Spleen (tissue), 11 donors: Measurements from ENCODE around the gene TMEM94. TPM values are rescaled to one million over a fixed set of nuclear protein-coding genes. Genes with fewer than 3 reads are reported as not detected.

Experiments
- DNase-seq: peaks from one replicate; pipeline ENCODE4 v3.0.0-alpha.2; 2020
- H3K27ac ChIP-seq, 8 donors: fragments of 200-600 bp; sonication (generic) in 7 of 8; 1 replicate in 4 of 8; 2 replicates in 4 of 8; pipeline versions ENCODE4 v1.5.0 to v1.8.0; 2016 to 2021; ENCODE audit warnings: inconsistent platforms in 4 of 8, mild to moderate bottlenecking in 4 of 8, moderate library complexity in 1 of 8
- H3K27me3 ChIP-seq, 7 donors: fragments of 200-600 bp; sonication (generic) in 6 of 7; replicated peaks in 1 of 7; 1 replicate in 4 of 7; 2 replicates in 3 of 7; pipeline versions ENCODE4 v1.5.0 to v1.8.0; 2016 to 2021; ENCODE audit warnings: inconsistent platforms in 3 of 7, mild to moderate bottlenecking in 1 of 7
- H3K36me3 ChIP-seq, 6 donors: fragments of 200-600 bp; sonication (generic) in 5 of 6; 1 replicate in 4 of 6; 2 replicates in 2 of 6; pipeline versions ENCODE4 v1.5.0 to v1.8.0; 2016 to 2021; ENCODE audit warnings: inconsistent platforms in 2 of 6
- H3K4me1 ChIP-seq, 6 donors: fragments of 200-600 bp; sonication (generic) in 5 of 6; 1 replicate in 3 of 6; 2 replicates in 3 of 6; pipeline versions ENCODE4 v1.5.0 to v1.8.0; 2016 to 2021; ENCODE audit warnings: inconsistent platforms in 3 of 6
- H3K4me3 ChIP-seq, 8 donors: fragments of 200-600 bp; sonication (generic) in 7 of 8; 1 replicate in 4 of 8; 2 replicates in 4 of 8; pipeline versions ENCODE4 v1.5.0 to v1.8.0; 2016 to 2021; ENCODE audit warnings: inconsistent platforms in 4 of 8, mild to moderate bottlenecking in 4 of 8, moderate library complexity in 2 of 8
- H3K9me3 ChIP-seq, 8 donors: fragments of 200-600 bp; sonication (generic) in 7 of 8; 1 replicate in 4 of 8; 2 replicates in 4 of 8; pipeline versions ENCODE4 v1.5.0 to v1.8.0; 2016 to 2021; ENCODE audit warnings: inconsistent platforms in 4 of 8
- CTCF ChIP-seq, 11 experiments: fragments of 200-600 bp in 7 of 11; fragments of 450-650 bp in 4 of 11; sonication (generic) in 4 of 11; IDR thresholded peaks in 8 of 11; conservative IDR thresholded peaks in 3 of 11; 1 replicate in 7 of 11; 2 replicates in 4 of 11; pipeline versions ENCODE4 v1.4.0 to v1.8.0; 2016 to 2021; ENCODE audit warnings: antibody characterized with exemption in 11 of 11, inconsistent platforms in 4 of 11, mild to moderate bottlenecking in 1 of 11
- POLR2A ChIP-seq, 3 donors: fragments of 450-650 bp; IDR thresholded peaks; one replicate each; pipeline ENCODE4 v1.5.1; 2017; ENCODE audit warnings: antibody characterized with exemption in 3 of 3, mild to moderate bottlenecking in 1 of 3
- POLR2AphosphoS5 ChIP-seq, 3 donors: sonication (generic); formaldehyde crosslinking; IDR thresholded peaks; one replicate each; pipeline ENCODE4 v1.5.1; 2017; ENCODE audit warnings: antibody characterized with exemption in 3 of 3
- WGBS, 5 donors: extraction: QIAGEN DNeasy Blood & Tissue Kit in 3 of 5; methylation state at CpG; one replicate each; pipeline versions ENCODE4 v1.1.5 to v1.1.7; 2013 to 2018; 5-methylcytosine and 5-hydroxymethylcytosine counted together
- intact Hi-C: fragments of 100-400 bp; cut with DNase I; formaldehyde crosslinking; loops from one replicate; pipeline ENCODE4 v1.15.0; 2023; ENCODE audit warnings: low total_unique reads
- polyA plus RNA-seq, 3 donors: library from polyadenylated mRNA; stranded (reverse); fragments of 200-250 nt; gene quantifications; one replicate each; pipeline ENCODE4 v1.2.1, GENCODE V29; 2013
- total RNA-seq, 7 donors: library from RNA; depleted of rRNA in 3 of 7; stranded (reverse); fragments of >200 nt in 3 of 7; fragmentation: NEBNext Ultra II Directional in 4 of 7; extraction: Animal tissue kit (Norgen Biotek cat#: 25700) in 4 of 7; gene quantifications; one replicate each; pipeline versions ENCODE4 v1.1.0 to v1.2.1, GENCODE V29; 2016 to 2021
- donor health status: healthy with polysubstance abuse.
- donor health status: DM: no; HTN: no; CAD: no; lungs with moderate emphysema.
- donor health status: DM: no; HTN: no; CAD: no.
- donor health status: Bipolar disorder and iron deficiency.
- donor health status: healthy.
- donor health status: DM: no; HTN: no; CAD: no.
- donor health status: DM: yes; HTN: yes; CAD: no.

TMEM94 gene
- total and polyA plus RNA-seq, 10 donors, result 24.8 to 101 (median 85.9) TPM

DNA sequence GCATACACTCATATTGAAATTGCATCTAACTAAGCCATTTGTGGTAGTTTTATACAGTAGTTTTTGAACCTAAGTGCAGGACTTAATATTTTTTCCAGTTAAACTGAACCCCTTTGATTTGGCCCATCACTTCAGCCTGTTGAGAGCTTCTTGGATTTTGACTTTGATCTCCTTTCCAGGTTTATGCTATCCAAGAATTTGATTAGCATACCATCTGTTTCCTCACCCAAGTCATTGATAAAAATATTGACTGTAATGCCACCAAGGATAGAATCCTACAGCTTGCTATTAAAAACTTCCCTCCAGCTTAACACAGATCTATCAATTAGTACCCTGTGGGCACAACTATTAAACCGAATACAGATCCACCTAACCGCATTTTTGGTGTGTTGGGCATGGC lies 7.2 kb downstream of the TMEM94 start:
- no peak for DNase-seq
- Histone ChIP-seq H3K4me1 (peaks cover 0 to 31% (median 19%) of the 10 kb centered on the region in 6 donors), H3K4me3 (no peak overlapping the region), H3K27me3 (no peaks in the 10 kb centered on the region), H3K9me3 (no peaks in the 10 kb centered on the region), H3K27ac (no peak overlapping the region), H3K36me3 (no peaks in the 10 kb centered on the region)
- WGBS, 5 donors, result 91 to 100% (median 95%) methylated on average over 2 of the region's 2 CpGs
- intact Hi-C loops, result no loop called here
- no peak for TF ChIP-seq POLR2A (IDR thresholded peaks at IDR 0.05)
- no peak for TF ChIP-seq POLR2AphosphoS5 (IDR thresholded peaks at IDR 0.05)
- TF ChIP-seq CTCF (IDR thresholded peaks at IDR 0.05 in 8 of 11, conservative IDR thresholded peaks at IDR 0.05 in 3 of 11), result no peak

DNA sequence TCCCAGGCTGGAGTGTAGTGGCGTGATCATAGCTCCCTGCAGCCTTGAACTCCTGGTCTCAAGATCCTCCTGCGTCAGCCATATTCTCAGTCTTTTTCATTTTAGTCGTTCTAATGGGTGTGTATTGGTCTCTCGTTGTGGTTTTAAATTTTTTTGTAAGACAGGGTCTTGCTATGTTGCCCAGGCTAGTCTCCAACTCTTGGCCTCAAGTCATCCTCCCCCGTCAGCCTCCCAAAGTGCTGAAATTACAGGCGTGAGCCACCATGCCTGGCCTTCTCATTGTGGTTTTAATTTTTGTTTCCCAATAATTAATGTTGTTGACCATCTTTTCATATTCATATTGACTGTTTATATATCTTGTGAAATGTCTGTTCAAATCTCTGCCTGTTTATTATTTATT lies 8.6 kb downstream of the TMEM94 start:
- peaks cover 0 to 24% (median 11%) of the 10 kb centered on the region in 6 donors for H3K4me1 ChIP-seq
- H3K36me3 ChIP-seq, result peaks cover 0 to 4% (median 0%) of the 10 kb centered on the region in 6 donors
- H3K4me3 ChIP-seq, result no peak overlapping the region
- WGBS, 5 donors, result 90 to 96% (median 92%) methylated on average over 6 of the region's 6 CpGs
- DNase-seq, result no peak
- H3K9me3 ChIP-seq, result no peaks in the 10 kb centered on the region
- H3K27ac ChIP-seq, result no peak overlapping the region
- intact Hi-C loops, result no loop called here
- no peaks in the 10 kb centered on the region for H3K27me3 ChIP-seq
- TF ChIP-seq POLR2A (IDR thresholded peaks at IDR 0.05), result no peak
- TF ChIP-seq POLR2AphosphoS5 (IDR thresholded peaks at IDR 0.05), result no peak
- TF ChIP-seq CTCF (IDR thresholded peaks at IDR 0.05 in 8 of 11, conservative IDR thresholded peaks at IDR 0.05 in 3 of 11), result no peak

GRCh38 chr17:75468291-75468754 lies 11.9 kb downstream of the TMEM94 start:
- Histone ChIP-seq H3K9me3 (no peaks in the 10 kb centered on the region), H3K4me1 (peaks cover 0 to 16% (median 9%) of the 10 kb centered on the region in 6 donors), H3K27me3 (no peaks in the 10 kb centered on the region), H3K4me3 (no peak overlapping the region), H3K36me3 (peaks cover 0 to 23% (median 16%) of the 10 kb centered on the region in 6 donors), H3K27ac (peak overlapping the region in 6 of 8 donors; percentile 23 to 62 (median 40))
- no peak for DNase-seq
- intact Hi-C loops, result no loop called here
- 63 to 83% (median 71%) methylated on average over 7 to 8 of the region's 8 CpGs for WGBS, 5 donors
- TF ChIP-seq POLR2AphosphoS5 (IDR thresholded peaks at IDR 0.05) (peak in 1 of 3 donors; percentile 29), CTCF (IDR thresholded peaks at IDR 0.05 in 8 of 11, conservative IDR thresholded peaks at IDR 0.05 in 3 of 11) (no peak)

- WGBS, 5 donors, result 90 to 94% (median 92%) methylated on average over 13 of the region's 13 CpGs
- Histone ChIP-seq H3K36me3 (peaks cover 0 to 29% (median 18%) of the 10 kb centered on the region in 6 donors), H3K27ac (peak overlapping the region in 6 of 8 donors; percentile 23 to 62 (median 40)), H3K4me3 (no peak overlapping the region), H3K27me3 (no peaks in the 10 kb centered on the region), H3K4me1 (peaks cover 0 to 16% (median 9%) of the 10 kb centered on the region in 6 donors), H3K9me3 (no peaks in the 10 kb centered on the region)
- no peak for DNase-seq
- intact Hi-C loops, result no loop called here
- TF ChIP-seq POLR2AphosphoS5 (IDR thresholded peaks at IDR 0.05) (no peak), POLR2A (IDR thresholded peaks at IDR 0.05) (no peak), CTCF (IDR thresholded peaks at IDR 0.05 in 8 of 11, conservative IDR thresholded peaks at IDR 0.05 in 3 of 11) (no peak)
Measured at GRCh38 chr17:75468779-75469373, 12.4 kb downstream of the TMEM94 start.
